ENCODE measurements around the gene GPN1.
A peak's percentile ranks its signal among the peaks of the same experiment; 100 is the strongest.

GPN1 gene

GRCh38 chr2:27663285-27664153 lies 34.7 kb downstream of the GPN1 start, which contains the start of the genes SLC4A1AP and SUPT7L:
TSS of gene SLC4A1AP (plus strand) at chr2:27663889. CDS start at chr2:27663915, 26 bp downstream.
TSS of gene SUPT7L (minus strand) at chr2:27663614. CDS start at chr2:27662192, 1,422 bp downstream.
- TF ChIP-seq, protein P1, sequence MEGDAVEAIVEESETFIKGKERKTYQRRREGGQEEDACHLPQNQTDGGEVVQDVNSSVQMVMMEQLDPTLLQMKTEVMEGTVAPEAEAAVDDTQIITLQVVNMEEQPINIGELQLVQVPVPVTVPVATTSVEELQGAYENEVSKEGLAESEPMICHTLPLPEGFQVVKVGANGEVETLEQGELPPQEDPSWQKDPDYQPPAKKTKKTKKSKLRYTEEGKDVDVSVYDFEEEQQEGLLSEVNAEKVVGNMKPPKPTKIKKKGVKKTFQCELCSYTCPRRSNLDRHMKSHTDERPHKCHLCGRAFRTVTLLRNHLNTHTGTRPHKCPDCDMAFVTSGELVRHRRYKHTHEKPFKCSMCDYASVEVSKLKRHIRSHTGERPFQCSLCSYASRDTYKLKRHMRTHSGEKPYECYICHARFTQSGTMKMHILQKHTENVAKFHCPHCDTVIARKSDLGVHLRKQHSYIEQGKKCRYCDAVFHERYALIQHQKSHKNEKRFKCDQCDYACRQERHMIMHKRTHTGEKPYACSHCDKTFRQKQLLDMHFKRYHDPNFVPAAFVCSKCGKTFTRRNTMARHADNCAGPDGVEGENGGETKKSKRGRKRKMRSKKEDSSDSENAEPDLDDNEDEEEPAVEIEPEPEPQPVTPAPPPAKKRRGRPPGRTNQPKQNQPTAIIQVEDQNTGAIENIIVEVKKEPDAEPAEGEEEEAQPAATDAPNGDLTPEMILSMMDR (IDR thresholded peaks at IDR 0.05; ENCODE audit: low read length, missing control alignments): no peak
- peak within 1 kb of the TSS; percentile 90 for H3K4me3 ChIP-seq (replicated peaks; ENCODE audit: low read depth, low read length)
- DNase-seq (ENCODE audit: low read depth): peak; percentile 89

DNA sequence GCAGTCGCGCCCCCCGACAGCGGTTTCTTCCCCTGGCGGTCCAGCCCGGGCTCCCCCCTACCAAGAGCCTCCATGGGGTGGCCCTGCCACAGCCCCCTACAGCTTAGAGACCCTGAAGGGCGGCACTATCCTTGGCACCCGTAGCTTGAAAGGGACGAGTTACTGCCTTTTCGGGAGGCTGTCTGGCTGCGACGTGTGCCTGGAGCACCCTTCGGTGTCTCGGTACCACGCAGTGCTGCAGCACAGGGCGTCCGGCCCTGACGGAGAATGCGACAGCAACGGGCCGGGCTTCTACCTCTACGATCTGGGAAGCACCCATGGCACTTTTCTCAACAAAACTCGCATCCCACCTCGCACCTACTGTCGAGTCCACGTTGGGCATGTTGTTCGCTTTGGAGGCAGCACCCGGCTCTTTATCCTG lies 35.3 kb downstream of the GPN1 start:
- DNase-seq (ENCODE audit: low read depth): no peak
- TF ChIP-seq, protein P1 (IDR thresholded peaks at IDR 0.05; ENCODE audit: low read length, missing control alignments): no peak

DNA sequence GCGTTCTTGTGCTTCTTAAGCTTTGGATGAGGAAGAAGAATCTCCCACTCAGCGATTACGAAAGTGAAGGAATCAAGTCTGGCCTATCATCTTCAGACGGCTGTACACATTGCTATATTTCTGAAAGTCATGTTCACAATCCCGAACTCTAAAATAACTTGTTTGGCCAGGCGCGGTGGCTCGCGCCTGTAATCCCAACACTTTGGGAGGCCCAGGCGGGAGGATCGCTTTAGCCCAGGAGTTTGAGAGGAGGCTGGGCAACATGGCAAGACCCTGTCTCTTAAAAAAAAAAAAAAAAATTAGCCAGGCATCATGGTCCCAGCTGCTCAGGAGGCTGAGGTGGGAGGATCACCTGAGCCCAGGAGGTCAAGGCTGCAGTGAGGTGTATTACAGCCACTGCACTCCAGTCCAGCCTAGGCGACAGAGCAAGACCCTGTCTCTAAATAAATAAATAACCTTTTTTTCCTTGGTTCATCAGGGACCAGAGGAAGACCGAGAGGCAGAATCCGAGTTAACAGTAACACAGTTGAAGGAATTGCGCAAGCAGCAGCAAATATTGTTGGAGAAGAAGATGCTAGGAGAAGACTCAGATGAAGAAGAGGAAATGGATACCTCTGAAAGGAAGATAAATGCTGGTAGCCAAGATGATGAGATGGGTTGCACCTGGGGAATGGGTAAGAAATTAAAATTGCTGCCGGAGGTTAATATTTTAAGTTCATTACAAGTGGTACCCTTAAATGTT lies 35.9 kb downstream of the GPN1 start:
- no peak for DNase-seq (ENCODE audit: low read depth)
- peak overlapping the region; percentile 90 for H3K4me3 ChIP-seq (replicated peaks; ENCODE audit: low read depth, low read length)
- TF ChIP-seq, protein P1 (IDR thresholded peaks at IDR 0.05; ENCODE audit: low read length, missing control alignments): no peak

More for the DNA sequence above, 35.3 kb downstream of the GPN1 start:
- H3K4me3 ChIP-seq (replicated peaks; ENCODE audit: low read depth, low read length): peak overlapping the region; percentile 90

- TF ChIP-seq, protein P1 (IDR thresholded peaks at IDR 0.05; ENCODE audit: low read length, missing control alignments): no peak
- DNase-seq (ENCODE audit: low read depth): peak; percentile 16
- H3K4me3 ChIP-seq (replicated peaks; ENCODE audit: low read depth, low read length): no peak overlapping the region
These were observed 38.6 kb downstream of the GPN1 start for GRCh38 chr2:27667446-27667845.

DNA sequence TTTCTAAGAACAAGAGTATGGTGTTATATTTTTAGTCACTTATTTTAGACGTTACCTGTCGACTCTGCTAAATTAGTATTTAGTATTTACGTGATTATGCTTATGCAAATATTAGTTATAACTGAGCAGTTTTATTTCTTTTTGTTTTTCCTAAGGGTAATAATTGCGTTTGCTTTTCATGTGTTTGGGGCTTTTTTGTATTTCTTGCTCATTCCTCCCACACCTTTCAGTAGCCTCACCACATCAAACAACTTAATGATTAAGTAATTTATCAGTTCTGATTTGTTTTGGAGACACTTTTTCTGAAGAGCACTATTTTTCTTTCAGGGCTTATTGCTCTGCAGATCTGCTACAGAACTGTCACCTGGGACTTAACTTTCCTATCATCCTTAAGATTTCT lies 42.4 kb downstream of the GPN1 start:
- TF ChIP-seq, protein P1 (IDR thresholded peaks at IDR 0.05; ENCODE audit: low read length, missing control alignments): no peak
- H3K4me3 ChIP-seq (replicated peaks; ENCODE audit: low read depth, low read length): no peak overlapping the region
- no peak for DNase-seq (ENCODE audit: low read depth)

- H3K4me3 ChIP-seq (replicated peaks; ENCODE audit: low read depth, low read length): no peak overlapping the region
- no peak for DNase-seq (ENCODE audit: low read depth)
- TF ChIP-seq, protein P1 (IDR thresholded peaks at IDR 0.05; ENCODE audit: low read length, missing control alignments): no peak
These were observed 44.1 kb downstream of the GPN1 start for GRCh38 chr2:27672723-27673486.
